Activated CD4-positive, alpha-beta memory T cell treated with anti-CD3 and anti-CD28 coated beads for 36 hours (primary cell): Measurements from ENCODE around the gene ARFRP1. TPM values are rescaled to one million over a fixed set of nuclear protein-coding genes. Genes with fewer than 3 reads are reported as not detected.

Experiments
- CTCF ChIA-PET: fragments of 350-600 bp; sonication (Branson Sonifier 250); formaldehyde crosslinking; loops from one replicate; lab custom pipeline; 2021; ENCODE audit warnings: antibody characterized with exemption, inconsistent platforms; lab: Charles Lee
- POLR2A ChIA-PET: fragments of 350-600 bp; sonication (Branson Sonifier 250); formaldehyde crosslinking; loops from one replicate; lab custom pipeline; 2021; ENCODE audit warnings: antibody characterized with exemption; lab: Charles Lee
- DNase-seq: peaks from one replicate; pipeline ENCODE4 v3.0.0-alpha.2; 2020
- H3K27ac Mint-ChIP-seq: one replicate; pipeline ENCODE4 v1.8.0; 2021; ENCODE audit warnings: mixed read lengths
- H3K27me3 Mint-ChIP-seq: one replicate; pipeline ENCODE4 v1.8.0; 2021; ENCODE audit warnings: mixed read lengths
- H3K36me3 Mint-ChIP-seq: one replicate; pipeline ENCODE4 v1.8.0; 2021; ENCODE audit warnings: mixed read lengths
- H3K4me1 Mint-ChIP-seq: one replicate; pipeline ENCODE4 v1.8.0; 2021; ENCODE audit warnings: low read depth, mixed read lengths
- H3K4me3 Mint-ChIP-seq: one replicate; pipeline ENCODE4 v1.8.0; 2021; ENCODE audit warnings: mild to moderate bottlenecking, mixed read lengths
- H3K9me3 Mint-ChIP-seq: one replicate; pipeline ENCODE4 v1.8.0; 2021; ENCODE audit warnings: mixed read lengths
- intact Hi-C: fragments of 100-400 bp; cut with micrococcal nuclease; formaldehyde crosslinking; loops from one replicate; pipeline ENCODE4 v1.15.1; 2023
- total RNA-seq, 2 experiments: library from RNA; stranded (reverse); gene quantifications; one replicate each; pipeline ENCODE4 v1.2.3, GENCODE V29; 2021

ARFRP1 gene
- total RNA-seq, 2 experiments from 2014 or later, result 54.6 to 58.4 TPM

DNA sequence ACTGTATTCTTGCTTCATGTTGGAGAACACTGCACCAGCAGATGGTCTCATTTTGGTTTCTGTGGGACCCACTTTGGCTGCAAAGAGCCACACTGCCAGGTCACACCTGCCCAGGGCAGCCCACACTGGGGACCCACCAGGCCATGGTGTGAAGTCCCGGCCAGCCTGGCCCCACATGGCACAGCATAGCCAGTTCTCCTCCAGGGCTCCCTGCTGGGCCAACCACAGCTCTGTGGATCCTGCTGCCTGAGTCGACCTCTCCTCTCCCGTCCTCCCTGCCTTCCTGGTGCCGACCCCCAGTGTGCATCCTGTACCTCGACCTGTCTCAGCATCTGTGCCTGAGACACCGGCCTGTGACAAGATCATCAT lies 3.0 kb downstream of the ARFRP1 start:
- ChIA-PET CTCF (interaction anchor here (3.6 kb wide), 1 partner anchor 160 kb away, joined by 36 read pairs; the partner anchor contains the start of gene TPD52L2), POLR2A (no interaction called here)
- no peak for DNase-seq
- H3K9me3 Mint-ChIP-seq, result no peaks in the 10 kb centered on the region
- H3K4me3 Mint-ChIP-seq, result no peak overlapping the region
- H3K4me1 Mint-ChIP-seq, result peaks cover 37% of the 10 kb centered on the region
- intact Hi-C loops, result no loop called here
- no peak overlapping the region for H3K27ac Mint-ChIP-seq
- H3K27me3 Mint-ChIP-seq, result no peaks in the 10 kb centered on the region
- peaks cover 29% of the 10 kb centered on the region for H3K36me3 Mint-ChIP-seq

GRCh38 chr20:63703976-63704748 lies 3.6 kb downstream of the ARFRP1 start:
- no peak overlapping the region for H3K27ac Mint-ChIP-seq
- no peaks in the 10 kb centered on the region for H3K27me3 Mint-ChIP-seq
- intact Hi-C loops, result no loop called here
- DNase-seq, result no peak
- H3K9me3 Mint-ChIP-seq, result no peaks in the 10 kb centered on the region
- CTCF ChIA-PET, result no interaction called here
- peaks cover 27% of the 10 kb centered on the region for H3K36me3 Mint-ChIP-seq
- H3K4me1 Mint-ChIP-seq, result peaks cover 37% of the 10 kb centered on the region
- POLR2A ChIA-PET, result no interaction called here
- no peak overlapping the region for H3K4me3 Mint-ChIP-seq

DNA sequence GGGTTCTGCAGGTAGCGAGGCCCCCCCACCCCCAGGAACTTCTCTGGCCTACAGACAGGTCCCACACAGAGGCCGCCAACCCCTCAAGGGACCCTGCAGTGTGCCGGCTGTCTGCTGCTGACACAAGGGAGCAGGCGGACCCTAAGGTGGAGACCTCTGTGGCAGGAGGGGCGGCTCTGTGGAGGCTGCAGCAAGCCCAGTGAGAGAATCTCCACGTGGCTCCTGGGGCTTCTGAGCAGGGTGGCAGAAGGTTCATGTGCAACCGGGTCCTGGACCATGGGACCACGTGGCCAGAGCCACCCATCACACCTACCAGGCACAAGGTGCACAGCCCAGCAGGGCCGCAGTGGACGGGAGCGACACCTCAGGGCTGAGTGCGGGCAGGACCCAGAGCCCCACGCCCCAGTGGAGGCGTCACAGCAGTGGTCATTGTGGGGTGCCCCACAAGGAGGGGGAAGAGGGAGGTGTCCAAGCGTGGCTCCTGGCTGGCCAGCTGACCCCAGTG lies 4.3 kb downstream of the ARFRP1 start:
- Mint-ChIP-seq H3K27me3 (no peaks in the 10 kb centered on the region), H3K4me3 (no peak overlapping the region), H3K4me1 (peaks cover 37% of the 10 kb centered on the region), H3K27ac (no peak overlapping the region), H3K9me3 (no peaks in the 10 kb centered on the region), H3K36me3 (peaks cover 21% of the 10 kb centered on the region)
- intact Hi-C loops, result no loop called here
- ChIA-PET POLR2A (no interaction called here), CTCF (no interaction called here)
- no peak for DNase-seq

GRCh38 chr20:63702751-63703470 lies 4.9 kb downstream of the ARFRP1 start:
- Mint-ChIP-seq H3K27me3 (no peaks in the 10 kb centered on the region), H3K27ac (peak overlapping the region; percentile 50), H3K4me3 (no peak overlapping the region), H3K4me1 (peaks cover 39% of the 10 kb centered on the region), H3K36me3 (peaks cover 20% of the 10 kb centered on the region), H3K9me3 (no peaks in the 10 kb centered on the region)
- intact Hi-C loops, result no loop called here
- ChIA-PET POLR2A (no interaction called here), CTCF (interaction anchor here (0.6 kb wide), 2 partner anchors 19 to 28 kb away, joined by 3 read pairs; no protein-coding TSS in a partner anchor)
- no peak for DNase-seq

DNA sequence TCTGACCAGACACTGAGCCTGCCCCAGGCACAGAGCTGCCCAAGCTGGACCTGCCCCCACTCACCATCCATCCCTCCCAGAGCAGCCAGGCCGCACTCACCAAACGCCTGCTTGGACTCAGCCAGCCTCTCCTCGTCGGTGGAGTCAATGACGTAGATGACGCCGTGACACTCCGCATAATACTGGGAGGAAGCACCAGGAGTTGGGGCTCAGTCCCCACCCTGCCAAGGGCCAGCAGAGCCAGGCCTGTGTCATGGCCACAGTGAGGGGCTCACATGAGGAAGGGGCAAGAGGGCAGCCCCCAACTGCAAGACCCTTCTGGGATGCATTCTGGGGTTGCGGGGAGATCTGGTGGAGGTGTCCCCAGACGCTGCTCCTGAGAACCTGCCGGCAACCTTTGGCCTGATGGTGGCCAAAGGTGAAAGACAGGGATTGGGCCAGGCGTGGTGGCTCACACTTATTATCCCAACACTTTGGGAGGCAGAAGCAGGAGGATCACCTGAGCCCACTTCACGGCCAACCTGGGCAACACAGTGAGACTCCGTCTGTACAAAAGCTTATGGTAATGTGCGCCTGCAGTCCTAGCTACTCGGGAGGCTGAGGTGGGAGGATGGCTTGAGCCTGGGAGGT lies 5.6 kb downstream of the ARFRP1 start:
- CTCF ChIA-PET, result interaction anchor here (0.6 kb wide), 1 partner anchor 20 kb away, joined by 3 read pairs; no protein-coding TSS in a partner anchor
- no peaks in the 10 kb centered on the region for H3K27me3 Mint-ChIP-seq
- H3K4me3 Mint-ChIP-seq, result no peak overlapping the region
- H3K36me3 Mint-ChIP-seq, result peaks cover 23% of the 10 kb centered on the region
- POLR2A ChIA-PET, result interaction anchor here (1.5 kb wide), 1 partner anchor 13 kb away, joined by 3 read pairs; no protein-coding TSS in a partner anchor
- DNase-seq, result no peak
- peaks cover 46% of the 10 kb centered on the region for H3K4me1 Mint-ChIP-seq
- peak overlapping the region; percentile 50 for H3K27ac Mint-ChIP-seq
- intact Hi-C loops, result no loop called here
- H3K9me3 Mint-ChIP-seq, result no peaks in the 10 kb centered on the region

GRCh38 chr20:63701329-63702035 lies 6.3 kb downstream of the ARFRP1 start:
- ChIA-PET CTCF (no interaction called here), POLR2A (interaction anchor here (1.5 kb wide), 1 partner anchor 12 kb away, joined by 3 read pairs; no protein-coding TSS in a partner anchor)
- Mint-ChIP-seq H3K36me3 (peaks cover 19% of the 10 kb centered on the region), H3K4me3 (no peak overlapping the region), H3K4me1 (peaks cover 45% of the 10 kb centered on the region), H3K27me3 (no peaks in the 10 kb centered on the region), H3K9me3 (no peaks in the 10 kb centered on the region), H3K27ac (peak overlapping the region; percentile 72)
- no peak for DNase-seq
- intact Hi-C loops, result no loop called here

GRCh38 chr20:63701051-63701328 lies 6.8 kb downstream of the ARFRP1 start:
- Mint-ChIP-seq H3K27me3 (no peaks in the 10 kb centered on the region), H3K4me3 (no peak overlapping the region), H3K27ac (peak overlapping the region; percentile 72), H3K4me1 (peaks cover 44% of the 10 kb centered on the region), H3K9me3 (no peaks in the 10 kb centered on the region), H3K36me3 (peaks cover 18% of the 10 kb centered on the region)
- CTCF ChIA-PET, result no interaction called here
- POLR2A ChIA-PET, result interaction anchor here (1.5 kb wide), 1 partner anchor 12 kb away, joined by 3 read pairs; no protein-coding TSS in a partner anchor
- DNase-seq, result no peak
- intact Hi-C loops, result no loop called here

- H3K27ac Mint-ChIP-seq, result peak overlapping the region; percentile 66
- no peak for DNase-seq
- H3K4me3 Mint-ChIP-seq, result no peak overlapping the region
- CTCF ChIA-PET, result no interaction called here
- H3K27me3 Mint-ChIP-seq, result no peaks in the 10 kb centered on the region
- POLR2A ChIA-PET, result no interaction called here
- intact Hi-C loops, result no loop called here
- peaks cover 16% of the 10 kb centered on the region for H3K36me3 Mint-ChIP-seq
- H3K9me3 Mint-ChIP-seq, result no peaks in the 10 kb centered on the region
- peaks cover 41% of the 10 kb centered on the region for H3K4me1 Mint-ChIP-seq
Measured at GRCh38 chr20:63700199-63701050, 7.4 kb downstream of the ARFRP1 start.

- Mint-ChIP-seq H3K9me3 (no peaks in the 10 kb centered on the region), H3K27me3 (no peaks in the 10 kb centered on the region), H3K4me1 (peaks cover 41% of the 10 kb centered on the region), H3K27ac (peak overlapping the region; percentile 92), H3K36me3 (peaks cover 10% of the 10 kb centered on the region), H3K4me3 (peak overlapping the region; percentile 39)
- no peak for DNase-seq
- POLR2A ChIA-PET, result interaction anchor here (1.0 to 2.5 kb wide), 4 partner anchors 9 to 162 kb away, joined by 3 to 10 read pairs (median 6); partner anchors contain the start of genes ARFRP1 and ZGPAT
- intact Hi-C loops, result loop anchor here (5.0 kb wide), 2 partner anchors 62 to 162 kb away; partner anchors contain the start of gene PTK6
- CTCF ChIA-PET, result interaction anchor here (1.0 to 1.6 kb wide), 2 partner anchors 12 to 58 kb away, joined by 4 to 5 read pairs; no protein-coding TSS in a partner anchor
Measured at GRCh38 chr20:63699466-63700198, 8.1 kb downstream of the ARFRP1 start.

DNA sequence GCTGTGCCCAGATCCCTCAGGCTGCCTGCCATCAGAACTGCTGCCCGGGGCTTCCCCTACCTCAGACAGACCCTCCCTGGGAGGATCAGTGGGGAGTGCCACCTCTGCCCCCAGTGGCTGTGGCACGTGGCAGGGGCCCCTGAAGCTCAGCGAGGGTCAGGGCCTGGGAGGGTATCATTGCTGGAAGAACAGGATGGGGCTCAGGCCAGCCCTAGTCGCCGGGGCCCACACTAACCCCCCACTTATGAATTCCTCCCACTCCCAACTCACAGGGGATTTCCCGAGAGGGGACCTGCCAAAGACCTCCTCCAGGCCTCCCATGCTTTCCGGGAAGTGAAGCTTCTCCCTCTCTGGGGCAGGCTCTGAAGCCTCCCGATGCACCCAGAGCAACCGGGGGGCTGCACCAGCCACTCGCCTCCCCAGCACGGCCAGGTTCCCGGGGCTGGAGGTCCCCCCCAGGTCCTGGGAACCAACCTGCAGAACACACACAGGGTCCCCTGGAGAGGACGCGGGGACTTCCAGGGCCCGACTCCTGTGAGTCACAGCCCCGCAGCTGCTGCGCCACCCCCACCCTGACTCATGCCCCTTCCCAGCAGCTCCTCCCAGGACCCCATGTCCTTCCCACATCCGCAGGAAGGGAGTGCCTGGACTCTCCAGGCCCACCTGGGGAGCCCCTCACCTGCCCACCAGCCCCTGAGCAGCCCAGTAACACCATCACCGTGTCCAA lies 8.9 kb downstream of the ARFRP1 start:
- CTCF ChIA-PET, result interaction anchor here (0.6 to 1.6 kb wide), 5 partner anchors 8 to 286 kb away, joined by 3 to 5 read pairs (median 4); partner anchors contain the start of genes ARFRP1 and ZGPAT
- Mint-ChIP-seq H3K4me1 (peaks cover 41% of the 10 kb centered on the region), H3K9me3 (no peaks in the 10 kb centered on the region), H3K36me3 (peaks cover 10% of the 10 kb centered on the region), H3K27ac (peak overlapping the region; percentile 92), H3K27me3 (no peaks in the 10 kb centered on the region), H3K4me3 (peak overlapping the region; percentile 39)
- intact Hi-C loops, result loop anchor here (5.0 kb wide), 2 partner anchors 62 to 162 kb away; partner anchors contain the start of gene PTK6
- POLR2A ChIA-PET, result interaction anchor here (1.0 to 2.5 kb wide), 7 partner anchors 9 to 161 kb away, joined by 3 to 10 read pairs (median 3); partner anchors contain the start of genes ARFRP1, LIME1 and ZGPAT
- DNase-seq, result peak; percentile 88
